H54 (cell line): Measurements from ENCODE around the gene PTPN5.
A peak's percentile ranks its signal among the peaks of the same experiment; 100 is the strongest.
"Not testable (repeated sequence)": the region's sequence is repeated elsewhere in the genome, so short reads cannot be mapped to it uniquely, and the experiment has no call there.

ENCODE experiments used
- DNase-seq: peaks from one replicate; pipeline ENCODE4 v3.0.0; 2011; ENCODE audit warnings: low spot score, mixed read lengths; ENCODE audit not compliant: insufficient read length
- FAIRE-seq: peaks from 3 replicates; lab custom pipeline; 2011; peaks lifted over from hg19 to GRCh38; lab: Jason Lieb, UNC
- POLR2A ChIP-seq: IDR thresholded peaks from 2 replicates; pipeline ENCODE4 v1.6.1; 2011; ENCODE audit warnings: low read depth, mild to moderate bottlenecking, low read length

PTPN5 gene

GRCh38 chr11:18791207-18791968, at the start of gene PTPN5:
PTPN5 (minus strand) TSS chr11:18791798; CDS start chr11:18771958, 19,840 bp downstream.
- DNase-seq: no peak
- TF ChIP-seq POLR2A: no peak
- FAIRE-seq: no peak

- no peak for FAIRE-seq
- no peak for DNase-seq
- TF ChIP-seq POLR2A: no peak
These were observed 44.8 kb upstream of the PTPN5 start for GRCh38 chr11:18836417-18836816.

GRCh38 chr11:18834754-18835466, 43.3 kb upstream of the PTPN5 start:
- TF ChIP-seq POLR2A: no peak
- DNase-seq: no peak

GRCh38 chr11:18820160-18820559, 28.6 kb upstream of the PTPN5 start:
- not testable (repeated sequence) for FAIRE-seq, DNase-seq

More at GRCh38 chr11:18834754-18835466, 43.3 kb upstream of the PTPN5 start:
- no peak for FAIRE-seq

GRCh38 chr11:18804199-18804999, 12.8 kb upstream of the PTPN5 start:
- TF ChIP-seq POLR2A: no peak
- DNase-seq: no peak
- no peak for FAIRE-seq

GRCh38 chr11:18802381-18803257, 11.0 kb upstream of the PTPN5 start:
- DNase-seq (peak; percentile 64), FAIRE-seq (peak; percentile 85)
- no peak for TF ChIP-seq POLR2A

GRCh38 chr11:18798799-18799469, 7.3 kb upstream of the PTPN5 start:
- DNase-seq (no peak), FAIRE-seq (no peak)
- no peak for TF ChIP-seq POLR2A

GRCh38 chr11:18794956-18795355, 3.4 kb upstream of the PTPN5 start:
- FAIRE-seq: no peak
- no peak for DNase-seq
- TF ChIP-seq POLR2A: no peak

- no peak for TF ChIP-seq POLR2A
- no peak for FAIRE-seq
These were observed 1.2 kb upstream of the PTPN5 start for GRCh38 chr11:18792827-18793226.

GRCh38 chr11:18791969-18792628, 501 bp upstream of the PTPN5 start:
- DNase-seq: no peak
- FAIRE-seq: no peak
- no peak for TF ChIP-seq POLR2A

More at GRCh38 chr11:18792827-18793226, 1.2 kb upstream of the PTPN5 start:
- DNase-seq: no peak

- FAIRE-seq: no peak
- TF ChIP-seq POLR2A: no peak
- no peak for DNase-seq
These were observed 753 bp downstream of the PTPN5 start for GRCh38 chr11:18790883-18791206.

GRCh38 chr11:18789942-18790341, 1.7 kb downstream of the PTPN5 start:
- TF ChIP-seq POLR2A: no peak
- FAIRE-seq (no peak), DNase-seq (no peak)
